ENCODE results near the gene HSPBP1. TPM values are rescaled to one million over a fixed set of nuclear protein-coding genes. Genes with fewer than 3 reads are reported as not detected.
A peak's percentile ranks its signal among the peaks of the same experiment; 100 is the strongest.

Gene HSPBP1
- total RNA-seq, 2 donors from 2014 or later: 19.8 to 20.1 TPM

DNA sequence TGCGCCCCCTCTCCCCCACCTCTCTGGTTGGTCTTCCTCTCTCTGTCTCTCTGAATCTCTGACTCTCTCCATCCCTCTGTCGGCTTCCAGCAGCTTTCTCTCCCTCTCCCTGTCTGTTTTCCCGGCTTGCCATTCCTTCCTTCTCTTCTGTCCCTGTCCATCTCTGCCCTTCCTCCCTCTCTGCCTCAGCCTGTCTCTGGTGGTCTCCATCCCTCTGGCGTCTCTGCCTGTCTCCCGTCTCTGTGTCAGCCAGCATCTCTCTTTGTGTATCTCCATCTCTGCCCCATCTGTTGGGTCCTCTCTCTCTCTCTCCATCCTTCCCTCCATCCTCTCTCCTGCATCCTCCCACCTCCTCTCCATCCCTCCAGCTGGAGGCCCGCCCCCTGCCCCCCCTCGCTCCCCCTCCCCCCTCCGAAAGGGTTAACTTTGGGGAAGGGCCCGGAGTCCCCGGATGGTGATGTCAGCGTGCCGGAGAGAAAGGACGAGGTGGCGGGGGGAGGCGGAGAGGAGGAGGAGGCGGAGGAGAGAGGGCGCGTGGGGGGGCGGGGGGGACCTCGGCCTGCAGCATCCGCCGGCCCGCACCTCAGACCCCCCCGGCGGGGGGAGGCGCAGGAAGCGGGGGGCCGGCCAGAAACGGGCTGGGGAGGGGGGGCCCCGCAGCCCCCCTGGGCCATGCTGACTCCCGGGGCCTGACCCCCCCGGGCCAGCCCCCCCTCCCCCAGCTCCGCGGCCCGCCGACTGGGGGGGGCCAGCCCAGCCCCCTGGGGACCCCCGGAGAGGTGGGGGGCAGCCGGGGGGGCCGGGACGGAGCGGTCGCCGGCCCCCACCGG lies 3.9 kb upstream of the HSPBP1 start, which contains the start of gene BRSK1:
Gene BRSK1, plus strand, starts transcription at position 450 of the 830 bp plus-strand sequence. CDS start 446 bp downstream, outside the sequence.
- intact Hi-C loops (cut with DNase I): no loop called here
- no peak for DNase-seq (ENCODE audit: low spot score)

GRCh38 chr19:55279340-55279739 lies 570 bp downstream of the HSPBP1 start:
- intact Hi-C loops (cut with DNase I): loop anchor here in 1 of 2 donors (5.0 kb wide), 1 partner anchor 722 kb away; no protein-coding TSS in a partner anchor
- DNase-seq (ENCODE audit: low spot score): no peak

- DNase-seq (ENCODE audit: low spot score): no peak
- intact Hi-C loops (cut with DNase I): loop anchor here in 1 of 2 donors (5.0 kb wide), 1 partner anchor 721 kb away; no protein-coding TSS in a partner anchor
Observed at GRCh38 chr19:55278391-55279135, 1.3 kb downstream of the HSPBP1 start.

DNA sequence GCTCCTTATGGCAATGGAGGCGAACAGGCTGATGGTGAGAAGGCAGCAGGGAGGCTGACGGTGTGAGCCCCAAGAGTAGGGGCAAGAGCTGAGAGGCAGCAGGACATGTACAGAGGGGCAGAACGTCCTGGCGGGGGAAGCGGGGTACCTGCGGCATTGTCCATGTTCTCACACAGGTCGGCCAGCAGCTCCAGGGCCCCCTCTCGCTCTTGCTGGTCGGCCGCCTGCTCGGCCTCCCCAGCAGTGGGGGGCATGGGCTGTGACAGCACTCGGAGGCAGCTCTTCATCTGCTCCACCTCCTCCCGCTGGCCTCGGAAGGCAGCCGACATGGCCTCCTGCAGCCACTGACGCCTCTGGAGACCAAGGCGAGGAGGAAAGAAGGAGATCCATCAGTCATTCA lies 2.4 kb downstream of the HSPBP1 start:
- intact Hi-C loops (cut with DNase I): loop anchor here in 1 of 2 donors (5.0 kb wide), 1 partner anchor 720 kb away; no protein-coding TSS in a partner anchor
- DNase-seq (ENCODE audit: low spot score): no peak

GRCh38 chr19:55276720-55277430 lies 3.0 kb downstream of the HSPBP1 start:
- intact Hi-C loops (cut with DNase I): loop anchor here in 1 of 2 donors (5.0 kb wide), 1 partner anchor 720 kb away; no protein-coding TSS in a partner anchor
- no peak for DNase-seq (ENCODE audit: low spot score)

DNA sequence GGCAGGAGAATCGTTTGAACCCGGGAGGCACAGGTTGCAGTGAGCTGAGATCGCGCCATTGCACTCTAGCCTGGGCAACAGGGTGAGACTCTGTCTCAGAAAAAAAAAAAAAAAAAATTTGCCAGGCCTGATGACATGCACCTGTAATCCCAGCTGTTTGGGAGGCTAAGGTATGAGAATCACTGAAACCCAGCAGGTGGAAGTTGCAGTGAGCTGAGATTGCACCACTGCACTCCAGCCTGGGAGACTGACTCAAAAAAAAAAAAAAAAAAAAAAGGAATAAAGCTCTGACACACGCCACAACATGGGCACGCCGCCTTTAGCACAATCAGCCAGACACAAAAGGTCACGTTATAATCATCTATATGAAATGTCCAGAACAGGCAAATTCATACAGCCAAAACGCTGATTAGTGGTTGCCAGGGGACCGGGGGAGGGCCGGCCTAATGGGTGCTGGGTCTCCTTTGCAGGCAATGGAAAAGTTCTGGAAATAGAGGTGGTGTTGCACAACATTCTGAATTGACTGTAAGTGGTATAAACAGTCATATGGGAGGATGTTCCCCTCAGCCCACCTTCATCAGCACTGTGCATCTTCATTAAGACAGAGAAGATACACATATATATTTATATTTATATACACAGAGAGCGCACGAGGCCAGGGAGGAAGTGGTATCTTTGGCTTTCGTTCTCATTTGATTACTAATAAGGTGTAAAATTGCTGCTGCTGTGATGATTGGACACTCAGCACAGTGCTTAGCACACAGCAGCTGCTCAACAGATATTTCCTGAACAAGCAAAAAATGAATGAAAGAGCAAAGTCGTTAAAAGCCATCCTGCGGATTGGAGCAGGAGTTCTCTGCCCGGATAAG lies 3.8 kb downstream of the HSPBP1 start:
- intact Hi-C loops (cut with DNase I): loop anchor here in 1 of 2 donors (5.0 kb wide), 1 partner anchor 719 kb away; no protein-coding TSS in a partner anchor
- DNase-seq (ENCODE audit: low spot score): no peak

GRCh38 chr19:55273978-55274707 lies 5.8 kb downstream of the HSPBP1 start:
- no peak for DNase-seq (ENCODE audit: low spot score)
- intact Hi-C loops (cut with DNase I): no loop called here

GRCh38 chr19:55272142-55272541 lies 7.8 kb downstream of the HSPBP1 start:
- intact Hi-C loops (cut with DNase I): no loop called here
- no peak for DNase-seq (ENCODE audit: low spot score)

DNA sequence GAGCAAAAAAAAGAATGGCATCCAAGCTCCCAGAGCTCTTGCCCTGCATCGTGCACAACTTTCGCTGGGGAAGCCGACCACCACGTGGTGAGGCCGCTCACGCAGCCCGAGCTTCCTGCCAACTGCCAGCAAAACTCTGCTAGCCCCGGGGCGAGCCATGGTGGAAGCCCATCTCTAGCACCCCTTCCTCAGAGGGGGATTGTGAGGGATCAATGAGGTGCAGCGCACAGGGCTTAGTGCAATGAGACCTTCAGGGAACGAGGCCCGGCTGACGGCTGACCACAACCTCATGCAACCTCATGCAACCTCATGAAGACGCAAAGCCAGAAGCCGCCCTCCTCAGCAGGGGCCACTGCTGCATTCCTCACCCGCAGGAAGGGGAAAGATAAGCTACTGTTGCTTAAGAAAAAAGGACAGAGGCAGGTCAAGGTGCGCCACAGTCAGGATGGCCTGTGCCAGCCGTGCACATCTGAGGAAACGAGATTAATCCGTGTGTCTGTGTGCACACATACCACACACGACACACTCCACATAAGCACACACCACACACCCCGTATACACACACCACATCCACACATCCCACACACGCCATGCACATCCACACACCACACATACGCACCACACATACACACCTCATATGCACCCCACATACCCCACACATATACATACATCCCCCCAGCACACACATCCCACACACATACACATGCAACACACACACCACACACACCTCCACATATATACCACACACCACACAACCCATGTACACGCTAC lies 9.6 kb downstream of the HSPBP1 start:
- no peak for DNase-seq (ENCODE audit: low spot score)
- intact Hi-C loops (cut with DNase I): no loop called here

DNA sequence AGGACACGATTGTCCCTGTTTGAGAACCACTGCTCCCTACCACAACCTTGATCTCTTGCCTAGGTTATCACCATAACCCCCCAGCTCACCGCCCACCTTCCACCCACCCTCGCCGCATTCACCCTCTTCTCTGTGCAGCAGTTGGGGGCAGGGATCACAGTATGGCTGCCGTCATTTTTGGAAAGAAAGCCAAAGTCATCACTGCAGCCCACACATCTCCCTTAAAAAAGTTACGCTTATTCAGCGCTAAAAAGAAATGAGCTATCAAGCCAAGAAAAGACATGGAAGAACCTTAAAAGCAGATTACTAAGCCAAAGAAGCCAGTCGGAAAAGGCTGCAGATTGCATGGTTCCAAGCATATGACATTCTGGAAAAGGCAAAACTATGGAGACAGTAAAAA lies 10.6 kb downstream of the HSPBP1 start:
- intact Hi-C loops (cut with DNase I): no loop called here
- DNase-seq (ENCODE audit: low spot score): no peak

GRCh38 chr19:55266840-55267239 lies 13.1 kb downstream of the HSPBP1 start:
- intact Hi-C loops (cut with DNase I): no loop called here
- no peak for DNase-seq (ENCODE audit: low spot score)

DNA sequence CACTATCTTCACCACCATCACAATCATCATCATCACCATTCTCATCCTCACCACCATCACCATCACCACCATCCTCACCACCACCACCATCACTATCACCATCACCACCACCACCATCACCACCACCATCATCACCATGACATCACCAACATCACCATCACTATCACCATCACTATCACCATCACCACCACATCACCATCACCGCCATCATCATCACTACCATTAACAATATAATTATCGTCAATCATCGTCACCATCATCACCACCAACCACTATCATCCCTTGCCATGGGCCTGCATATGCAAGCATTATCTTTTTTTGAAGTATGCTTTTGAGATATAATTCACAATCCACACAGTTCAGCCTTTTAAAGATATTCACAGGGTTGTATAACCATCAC lies 13.5 kb downstream of the HSPBP1 start:
- intact Hi-C loops (cut with DNase I): no loop called here

DNA sequence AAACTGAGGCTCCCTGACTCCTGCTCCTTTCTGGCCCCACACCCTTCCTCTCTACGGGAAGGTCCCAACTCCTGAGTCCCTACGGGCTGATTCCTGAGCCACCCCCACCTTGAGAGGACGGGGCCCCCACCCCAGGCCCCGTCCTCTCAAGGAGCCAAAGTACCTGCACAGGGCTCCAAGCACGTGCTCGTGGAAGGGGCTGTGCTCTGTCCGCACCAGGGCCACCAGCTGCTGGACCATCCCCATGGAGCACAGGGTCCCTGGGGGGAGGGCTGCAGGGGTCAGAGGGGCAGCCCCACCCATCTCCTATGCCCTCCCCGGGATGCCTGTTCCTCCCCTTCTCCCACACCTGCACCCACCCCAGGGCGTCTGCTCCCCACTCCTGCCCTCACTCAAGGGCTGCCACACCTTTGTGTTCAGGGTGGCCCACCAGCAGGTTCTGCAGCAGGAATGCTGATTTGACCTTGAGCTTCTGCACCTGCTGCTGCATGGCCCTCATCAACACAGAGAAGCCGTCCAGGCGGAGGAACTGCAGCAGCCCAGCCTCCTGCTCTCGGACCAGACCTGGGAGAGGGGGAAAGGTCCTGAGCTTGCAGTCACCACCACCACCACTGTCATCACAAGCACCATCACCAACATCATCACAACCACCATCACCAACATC lies 14.1 kb downstream of the HSPBP1 start:
- intact Hi-C loops (cut with DNase I): no loop called here
- DNase-seq (ENCODE audit: low spot score): no peak

More for the DNA sequence above, 13.5 kb downstream of the HSPBP1 start:
- no peak for DNase-seq (ENCODE audit: low spot score)

- intact Hi-C loops (cut with DNase I): no loop called here
- peak; percentile 69 for DNase-seq (ENCODE audit: low spot score)
Observed at GRCh38 chr19:55265173-55265572, 14.7 kb downstream of the HSPBP1 start.

- intact Hi-C loops (cut with DNase I): no loop called here
- no peak for DNase-seq (ENCODE audit: low spot score)
Observed at GRCh38 chr19:55264531-55264930, 15.4 kb downstream of the HSPBP1 start.

- DNase-seq (ENCODE audit: low spot score): no peak
- intact Hi-C loops (cut with DNase I): no loop called here
Observed at GRCh38 chr19:55262359-55262758, 17.6 kb downstream of the HSPBP1 start.

GRCh38 chr19:55261671-55262126 lies 18.2 kb downstream of the HSPBP1 start:
- intact Hi-C loops (cut with DNase I): no loop called here

More at GRCh38 chr19:55261671-55262126, 18.2 kb downstream of the HSPBP1 start:
- DNase-seq (ENCODE audit: low spot score): peak; percentile 71

Measured in posterior vena cava (tissue), 2 donors.